Endothelial cell of umbilical vein (primary cell): ENCODE measurements around the gene OPTC. TPM values are rescaled to one million over a fixed set of nuclear protein-coding genes. Genes with fewer than 3 reads are reported as not detected.

Source experiments
- BruUV-seq: library from RNA; stranded (reverse); fragments of 400-500 nt; replicated peaks from 2 replicates; lab custom pipeline; 2021; lab: Mats Ljungman, UMichigan
- CTCF ChIA-PET: fragments of 300-600, 350-600 bp; sonication (Branson Sonifier 250); formaldehyde crosslinking; loops from one replicate; lab custom pipeline; 2021; ENCODE audit warnings: antibody characterized with exemption, inconsistent platforms; lab: Charles Lee
- POLR2A ChIA-PET: fragments of 300-600, 350-600 bp; sonication (Branson Sonifier 250); formaldehyde crosslinking; loops from one replicate; lab custom pipeline; 2021; ENCODE audit warnings: antibody characterized with exemption, inconsistent platforms; lab: Charles Lee
- DNase-seq: peaks from one replicate; pipeline ENCODE4 v3.0.0-alpha.2; 2011; ENCODE audit warnings: low read depth, low spot score
- FAIRE-seq: peaks from 2 replicates; lab custom pipeline; 2011; peaks lifted over from hg19 to GRCh38; lab: Jason Lieb, UNC
- H2AFZ ChIP-seq: 2 replicates; pipeline ENCODE4 v1.6.0; 2012; ENCODE audit warnings: low read depth, low read length, control low read depth, inconsistent platforms
- H3K27ac ChIP-seq: 2 replicates; pipeline ENCODE4 v1.5.1; 2011; ENCODE audit warnings: low read depth, mild to moderate bottlenecking, control low read depth, low read length, moderate library complexity; ENCODE audit not compliant: insufficient read depth
- H3K27me3 ChIP-seq, 2 experiments: 2 replicates each; pipeline versions ENCODE4 v1.6.0 to v1.6.1; 2011; ENCODE audit warnings: low read length in 2 of 2, mixed read lengths in 1 of 2; ENCODE audit not compliant: control insufficient read depth in 2 of 2, insufficient read depth in 2 of 2
- H3K36me3 ChIP-seq, 2 experiments: 2 replicates in 1 of 2; 3 replicates in 1 of 2; pipeline ENCODE4 v1.5.1; 2011; ENCODE audit warnings: low read length in 2 of 2, mild to moderate bottlenecking in 1 of 2, moderate library complexity in 1 of 2; ENCODE audit not compliant: control insufficient read depth in 2 of 2, insufficient read depth in 2 of 2; ENCODE audit errors: extremely low read depth in 1 of 2
- H3K4me1 ChIP-seq: 3 replicates; pipeline ENCODE4 v1.5.1; 2011; ENCODE audit warnings: mild to moderate bottlenecking, low read length; ENCODE audit not compliant: control insufficient read depth, insufficient read depth; ENCODE audit errors: extremely low read depth
- H3K4me2 ChIP-seq: 2 replicates; pipeline ENCODE4 v1.6.1; 2011; ENCODE audit warnings: low read length, control low read depth, mixed read lengths; ENCODE audit not compliant: insufficient read depth
- H3K4me3 ChIP-seq, 3 experiments: fragments of 200-600 bp in 1 of 3; sonication (generic), shearing (Covaris generic) in 1 of 3; replicated peaks in 1 of 3; 2 replicates each; pipeline ENCODE4 v1.5.1; 2011 to 2016; ENCODE audit warnings: control low read depth in 3 of 3, low read length in 3 of 3, mild to moderate bottlenecking in 2 of 3, inconsistent platforms in 1 of 3, low read depth in 1 of 3, moderate library complexity in 1 of 3; ENCODE audit not compliant: insufficient read depth in 1 of 3
- H3K79me2 ChIP-seq: 2 replicates; pipeline ENCODE4 v1.6.0; 2012; ENCODE audit warnings: low read length, inconsistent platforms; ENCODE audit not compliant: control insufficient read depth, insufficient read depth
- H3K9ac ChIP-seq: replicated peaks from 2 replicates; pipeline ENCODE3; 2011; ENCODE audit warnings: low read length, control low read depth; ENCODE audit not compliant: insufficient read depth; ENCODE audit errors: extremely low read depth
- H3K9me1 ChIP-seq: replicated peaks from 3 replicates; pipeline ENCODE4 v1.6.0; 2011; ENCODE audit warnings: mild to moderate bottlenecking, low read length; ENCODE audit not compliant: control insufficient read depth, insufficient read depth; ENCODE audit errors: extremely low read depth
- H3K9me3 ChIP-seq: replicated peaks from 2 replicates; pipeline ENCODE4 v1.5.1; 2012; ENCODE audit warnings: low read length, inconsistent platforms; ENCODE audit not compliant: control insufficient read depth, insufficient read depth
- H4K20me1 ChIP-seq: replicated peaks from 2 replicates; pipeline ENCODE3; 2011; ENCODE audit warnings: mild to moderate bottlenecking, low read length; ENCODE audit not compliant: control insufficient read depth, insufficient read depth; ENCODE audit errors: extremely low read depth
- CTCF ChIP-seq, 2 donors: IDR thresholded peaks; 1 replicate in 1 of 2; 2 replicates in 1 of 2; pipeline ENCODE4 v1.5.1; 2011; ENCODE audit warnings: low read length in 2 of 2, mild to moderate bottlenecking in 2 of 2, moderate library complexity in 2 of 2, control low read depth in 1 of 2, inconsistent platforms in 1 of 2, low read depth in 1 of 2; ENCODE audit not compliant: insufficient read depth in 1 of 2; ENCODE audit errors: extremely low read depth in 1 of 2
- EZH2 ChIP-seq: IDR thresholded peaks from 2 replicates; pipeline ENCODE4 v1.6.1; 2012; ENCODE audit warnings: borderline replicate concordance, low read depth, mild to moderate bottlenecking, moderate library complexity, low read length, inconsistent platforms; ENCODE audit not compliant: severe bottlenecking
- FOS ChIP-seq: IDR thresholded peaks from 2 replicates; pipeline ENCODE4 v1.6.1; 2011; ENCODE audit warnings: mild to moderate bottlenecking, low read length, moderate library complexity, borderline replicate concordance; ENCODE audit not compliant: insufficient read depth
- GATA2 ChIP-seq: IDR thresholded peaks from 2 replicates; pipeline ENCODE4 v1.7.0; 2011; ENCODE audit warnings: low read depth, mild to moderate bottlenecking, moderate library complexity, mixed read lengths, low read length; ENCODE audit not compliant: insufficient read length, insufficient read depth
- JUN ChIP-seq: IDR thresholded peaks from 2 replicates; pipeline ENCODE4 v1.6.1; 2011; ENCODE audit warnings: borderline replicate concordance, low read depth; ENCODE audit not compliant: insufficient read length, insufficient read depth
- MAX ChIP-seq: IDR thresholded peaks from 2 replicates; pipeline ENCODE4 v1.6.1; 2011; ENCODE audit not compliant: insufficient read depth, insufficient read length
- MYC ChIP-seq: IDR thresholded peaks from one replicate; pipeline ENCODE4 v1.6.1; 2011; ENCODE audit warnings: mild to moderate bottlenecking, low read depth, low read length
- POLR2A ChIP-seq: IDR thresholded peaks from 2 replicates; pipeline ENCODE4 v1.6.1; 2012; ENCODE audit warnings: low read depth, mild to moderate bottlenecking, control low read depth, low read length
- POLR2AphosphoS5 ChIP-seq: IDR thresholded peaks from 2 replicates; pipeline ENCODE4 v1.6.1; 2012; ENCODE audit warnings: low read depth, mild to moderate bottlenecking, control low read depth, low read length, moderate library complexity; ENCODE audit not compliant: insufficient read depth
- dilution Hi-C: fragments of 300-500 bp; cut with MboI; formaldehyde crosslinking; loops from one replicate; pipeline ENCODE4 v1.15.0; 2019; ENCODE audit warnings: low sequenced_read_pairs; ENCODE audit not compliant: extremely low pct_ligation_motif_present
- intact Hi-C: fragments of 100-400 bp; cut with micrococcal nuclease; formaldehyde crosslinking; loops from one replicate; pipeline ENCODE4 v1.10.0; 2022
- polyA plus RNA-seq, 4 experiments: library from polyadenylated mRNA; depleted of rRNA in 3 of 4; stranded (reverse) in 3 of 4; unstranded in 1 of 4; fragments of >200 nt; gene quantifications; 2 replicates each; pipeline versions ENCODE4 v1.2.1 to v1.2.3, GENCODE V29; 2011 to 2012; ENCODE audit warnings: missing spikeins in 1 of 4
- total RNA-seq: library from RNA; stranded (reverse); gene quantifications from 2 replicates; pipeline ENCODE4 v1.2.3, GENCODE V29; 2021

The OPTC gene
- total and polyA plus RNA-seq, 2 donors (not counting 3 experiments of a cell fraction or from before 2014, with no cell fraction given): not detected

GRCh38 chr1:203556047-203556851 is 62.3 kb downstream of the OPTC start:
- DNase-seq (no peak), FAIRE-seq (no peak)
- Histone ChIP-seq H3K27me3 (peaks cover 0 to 2% of the 10 kb centered on the region in 2 experiments), H4K20me1 (no peaks in the 10 kb centered on the region), H3K36me3 (no peaks in the 10 kb centered on the region), H3K4me2 (no peak overlapping the region), H2AFZ (no peak overlapping the region), H3K79me2 (no peaks in the 10 kb centered on the region), H3K4me3 (no peak overlapping the region), H3K9ac (no peak overlapping the region), H3K4me1 (peaks cover 5% of the 10 kb centered on the region), H3K9me3 (no peaks in the 10 kb centered on the region), H3K9me1 (no peaks in the 10 kb centered on the region), H3K27ac (no peak overlapping the region)
- intact Hi-C loops: no loop called here
- TF ChIP-seq EZH2 (no peak), FOS (no peak), POLR2AphosphoS5 (no peak), JUN (no peak)
- CTCF ChIA-PET: interaction anchor here (1.2 to 2.1 kb wide), 2 partner anchors 10 to 18 kb away, joined by 3 to 8 read pairs; no protein-coding TSS in a partner anchor
- no TSS peak for BruUV-seq
- POLR2A ChIA-PET: no interaction called here
- dilution Hi-C loops: no loop called here

GRCh38 chr1:203557390-203557789 is 63.4 kb downstream of the OPTC start:
- Histone ChIP-seq H4K20me1 (no peaks in the 10 kb centered on the region), H3K79me2 (no peaks in the 10 kb centered on the region), H3K4me2 (no peak overlapping the region), H3K9me3 (no peaks in the 10 kb centered on the region), H3K36me3 (no peaks in the 10 kb centered on the region), H2AFZ (no peak overlapping the region), H3K4me1 (peaks cover 5% of the 10 kb centered on the region), H3K27me3 (peaks cover 0 to 2% of the 10 kb centered on the region in 2 experiments), H3K27ac (no peak overlapping the region), H3K9me1 (no peaks in the 10 kb centered on the region), H3K4me3 (no peak overlapping the region), H3K9ac (no peak overlapping the region)
- ChIA-PET POLR2A (no interaction called here), CTCF (interaction anchor here (1.4 kb wide), 1 partner anchor 9 kb away, joined by 5 read pairs; no protein-coding TSS in a partner anchor)
- dilution Hi-C loops: no loop called here
- TF ChIP-seq JUN: no peak
- no peak for TF ChIP-seq MYC
- no peak for TF ChIP-seq MAX
- TF ChIP-seq POLR2A: no peak
- no peak for TF ChIP-seq GATA2
- TF ChIP-seq POLR2AphosphoS5: no peak
- no peak for TF ChIP-seq CTCF (IDR thresholded peaks at IDR 0.05; ENCODE audit: extremely low read depth in 1 of 2, insufficient read depth in 1 of 2, low read depth in 1 of 2, low read length in 2 of 2)
- no peak for TF ChIP-seq FOS
- no peak for TF ChIP-seq EZH2
- FAIRE-seq (no peak), DNase-seq (no peak)
- no TSS peak for BruUV-seq
- intact Hi-C loops: no loop called here
